ENCODE data around the gene CD1C.

DNA sequence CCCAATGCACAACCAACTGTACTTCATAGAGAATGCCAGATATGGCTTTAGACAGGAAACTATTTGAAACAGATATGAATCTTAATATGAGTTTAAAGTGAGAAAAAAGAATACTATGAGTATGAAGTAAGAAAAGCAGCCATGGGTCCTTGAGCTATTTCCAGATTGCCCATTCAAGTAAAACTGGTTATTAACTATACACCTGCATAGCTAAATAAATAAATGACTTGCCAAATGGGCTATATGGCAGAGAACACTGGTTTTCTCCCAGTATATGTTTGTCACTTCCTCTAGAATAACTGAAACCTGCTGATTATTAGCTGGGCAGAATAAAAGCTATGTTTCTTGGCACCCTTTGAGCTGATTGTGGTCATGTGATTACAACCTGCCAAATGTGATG lies 17.0 kb upstream of the CD1C start:
- no peak for TF ChIP-seq EZH2 (IDR thresholded peaks at IDR 0.05; ENCODE audit: borderline replicate concordance, low read length)
- TF ChIP-seq, protein P1, sequence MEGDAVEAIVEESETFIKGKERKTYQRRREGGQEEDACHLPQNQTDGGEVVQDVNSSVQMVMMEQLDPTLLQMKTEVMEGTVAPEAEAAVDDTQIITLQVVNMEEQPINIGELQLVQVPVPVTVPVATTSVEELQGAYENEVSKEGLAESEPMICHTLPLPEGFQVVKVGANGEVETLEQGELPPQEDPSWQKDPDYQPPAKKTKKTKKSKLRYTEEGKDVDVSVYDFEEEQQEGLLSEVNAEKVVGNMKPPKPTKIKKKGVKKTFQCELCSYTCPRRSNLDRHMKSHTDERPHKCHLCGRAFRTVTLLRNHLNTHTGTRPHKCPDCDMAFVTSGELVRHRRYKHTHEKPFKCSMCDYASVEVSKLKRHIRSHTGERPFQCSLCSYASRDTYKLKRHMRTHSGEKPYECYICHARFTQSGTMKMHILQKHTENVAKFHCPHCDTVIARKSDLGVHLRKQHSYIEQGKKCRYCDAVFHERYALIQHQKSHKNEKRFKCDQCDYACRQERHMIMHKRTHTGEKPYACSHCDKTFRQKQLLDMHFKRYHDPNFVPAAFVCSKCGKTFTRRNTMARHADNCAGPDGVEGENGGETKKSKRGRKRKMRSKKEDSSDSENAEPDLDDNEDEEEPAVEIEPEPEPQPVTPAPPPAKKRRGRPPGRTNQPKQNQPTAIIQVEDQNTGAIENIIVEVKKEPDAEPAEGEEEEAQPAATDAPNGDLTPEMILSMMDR (conservative IDR thresholded peaks at IDR 0.05 in 1 of 2, IDR thresholded peaks at IDR 0.05 in 1 of 2; ENCODE audit: extremely low read depth in 1 of 2, insufficient read depth in 1 of 2, low read depth in 1 of 2, low read length in 2 of 2): no peak
